Panc1 (cell line): ENCODE results near the gene CILP2.

Source experiments
- TF ChIP-seq, protein P1 (sequence below), 2 experiments: IDR thresholded peaks; 2 replicates each; pipeline ENCODE4 v1.6.1; 2011 to 2012; ENCODE audit warnings: low read depth in 2 of 2, control low read depth in 1 of 2, low read length in 1 of 2, mild to moderate bottlenecking in 1 of 2, moderate library complexity in 1 of 2; ENCODE audit not compliant: insufficient read depth in 1 of 2
- TF ChIP-seq, protein P2 (sequence below): fragments of 450-650 bp; IDR thresholded peaks from 2 replicates; pipeline ENCODE4 v1.5.1; 2017; ENCODE audit warnings: mild to moderate bottlenecking

- TF ChIP-seq, protein P1, sequence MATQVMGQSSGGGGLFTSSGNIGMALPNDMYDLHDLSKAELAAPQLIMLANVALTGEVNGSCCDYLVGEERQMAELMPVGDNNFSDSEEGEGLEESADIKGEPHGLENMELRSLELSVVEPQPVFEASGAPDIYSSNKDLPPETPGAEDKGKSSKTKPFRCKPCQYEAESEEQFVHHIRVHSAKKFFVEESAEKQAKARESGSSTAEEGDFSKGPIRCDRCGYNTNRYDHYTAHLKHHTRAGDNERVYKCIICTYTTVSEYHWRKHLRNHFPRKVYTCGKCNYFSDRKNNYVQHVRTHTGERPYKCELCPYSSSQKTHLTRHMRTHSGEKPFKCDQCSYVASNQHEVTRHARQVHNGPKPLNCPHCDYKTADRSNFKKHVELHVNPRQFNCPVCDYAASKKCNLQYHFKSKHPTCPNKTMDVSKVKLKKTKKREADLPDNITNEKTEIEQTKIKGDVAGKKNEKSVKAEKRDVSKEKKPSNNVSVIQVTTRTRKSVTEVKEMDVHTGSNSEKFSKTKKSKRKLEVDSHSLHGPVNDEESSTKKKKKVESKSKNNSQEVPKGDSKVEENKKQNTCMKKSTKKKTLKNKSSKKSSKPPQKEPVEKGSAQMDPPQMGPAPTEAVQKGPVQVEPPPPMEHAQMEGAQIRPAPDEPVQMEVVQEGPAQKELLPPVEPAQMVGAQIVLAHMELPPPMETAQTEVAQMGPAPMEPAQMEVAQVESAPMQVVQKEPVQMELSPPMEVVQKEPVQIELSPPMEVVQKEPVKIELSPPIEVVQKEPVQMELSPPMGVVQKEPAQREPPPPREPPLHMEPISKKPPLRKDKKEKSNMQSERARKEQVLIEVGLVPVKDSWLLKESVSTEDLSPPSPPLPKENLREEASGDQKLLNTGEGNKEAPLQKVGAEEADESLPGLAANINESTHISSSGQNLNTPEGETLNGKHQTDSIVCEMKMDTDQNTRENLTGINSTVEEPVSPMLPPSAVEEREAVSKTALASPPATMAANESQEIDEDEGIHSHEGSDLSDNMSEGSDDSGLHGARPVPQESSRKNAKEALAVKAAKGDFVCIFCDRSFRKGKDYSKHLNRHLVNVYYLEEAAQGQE (IDR thresholded peaks at IDR 0.05; ENCODE audit: insufficient read depth in 1 of 2, low read depth in 2 of 2, low read length in 1 of 2): no peak
- TF ChIP-seq, protein P2, sequence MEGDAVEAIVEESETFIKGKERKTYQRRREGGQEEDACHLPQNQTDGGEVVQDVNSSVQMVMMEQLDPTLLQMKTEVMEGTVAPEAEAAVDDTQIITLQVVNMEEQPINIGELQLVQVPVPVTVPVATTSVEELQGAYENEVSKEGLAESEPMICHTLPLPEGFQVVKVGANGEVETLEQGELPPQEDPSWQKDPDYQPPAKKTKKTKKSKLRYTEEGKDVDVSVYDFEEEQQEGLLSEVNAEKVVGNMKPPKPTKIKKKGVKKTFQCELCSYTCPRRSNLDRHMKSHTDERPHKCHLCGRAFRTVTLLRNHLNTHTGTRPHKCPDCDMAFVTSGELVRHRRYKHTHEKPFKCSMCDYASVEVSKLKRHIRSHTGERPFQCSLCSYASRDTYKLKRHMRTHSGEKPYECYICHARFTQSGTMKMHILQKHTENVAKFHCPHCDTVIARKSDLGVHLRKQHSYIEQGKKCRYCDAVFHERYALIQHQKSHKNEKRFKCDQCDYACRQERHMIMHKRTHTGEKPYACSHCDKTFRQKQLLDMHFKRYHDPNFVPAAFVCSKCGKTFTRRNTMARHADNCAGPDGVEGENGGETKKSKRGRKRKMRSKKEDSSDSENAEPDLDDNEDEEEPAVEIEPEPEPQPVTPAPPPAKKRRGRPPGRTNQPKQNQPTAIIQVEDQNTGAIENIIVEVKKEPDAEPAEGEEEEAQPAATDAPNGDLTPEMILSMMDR: no peak
Measured at GRCh38 chr19:19559931-19560330, 21.9 kb downstream of the CILP2 start.
